Occipital lobe (tissue), 2 donors: ENCODE measurements around the gene FSTL4. TPM values are rescaled to one million over a fixed set of nuclear protein-coding genes. Genes with fewer than 3 reads are reported as not detected.

Experiments
- DNase-seq: peaks from one replicate; lab custom pipeline; 2025; lab: John Stamatoyannopoulos, UW
- total RNA-seq: library from RNA; depleted of rRNA; stranded (reverse); fragments of >200 nt; gene quantifications from one replicate; pipeline ENCODE4 v1.2.3, GENCODE V29; 2014

Gene FSTL4
- total RNA-seq, 1 donor from 2014 or later = 0.62 TPM

DNA sequence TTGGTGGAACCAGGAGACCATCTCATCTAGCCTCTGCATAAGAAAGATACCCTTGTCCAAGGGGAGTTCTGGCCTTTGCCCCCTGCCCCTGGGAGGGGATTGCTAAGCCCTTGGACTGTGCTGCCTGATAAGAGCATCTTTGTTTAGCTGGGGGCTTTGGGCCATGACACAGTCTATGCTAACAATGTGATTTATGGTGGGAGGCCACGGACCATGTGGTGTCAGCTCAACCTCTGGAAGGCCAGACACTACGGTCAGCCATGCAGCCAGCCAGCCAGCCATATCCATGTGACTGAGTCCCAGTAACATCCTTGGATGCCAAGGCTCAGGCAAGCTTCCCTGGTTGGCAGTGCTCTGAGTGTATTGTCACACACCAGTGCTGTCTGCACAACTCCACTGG is 244.4 kb downstream of the FSTL4 start:
- DNase-seq = no peak

DNA sequence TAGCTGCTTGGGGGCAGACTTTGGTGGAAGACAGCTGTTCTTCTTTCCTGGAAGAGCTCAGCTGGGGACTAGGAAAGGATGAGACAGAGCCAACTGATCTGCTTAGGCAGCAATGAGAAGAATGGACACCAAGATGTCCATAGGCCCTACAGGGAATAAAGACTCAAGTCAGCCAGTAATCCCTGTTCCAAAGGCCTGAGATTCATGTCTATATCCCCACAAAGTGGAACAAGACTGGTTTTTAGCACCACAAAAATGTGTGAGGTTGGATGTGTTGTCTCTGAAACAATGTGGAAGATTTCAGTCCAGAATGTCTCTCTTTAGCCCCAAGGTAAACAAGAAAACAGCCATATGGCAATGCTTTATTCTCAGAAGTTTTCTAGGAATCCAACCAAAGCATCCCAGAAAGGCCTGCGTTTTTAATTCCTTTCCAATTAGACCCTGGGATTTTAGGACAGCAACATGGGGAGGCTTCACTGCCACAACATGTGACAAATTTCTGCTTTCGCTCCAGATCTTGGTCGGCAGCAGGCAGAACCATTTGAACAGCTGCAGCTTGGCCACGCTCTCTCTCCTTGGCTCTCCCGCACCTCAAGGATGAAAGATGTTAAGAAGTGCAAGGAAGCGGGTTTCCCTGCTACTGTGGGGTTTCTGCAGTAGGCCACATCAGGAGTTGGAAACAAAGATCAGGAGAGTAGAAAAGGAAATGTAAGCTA is 245.1 kb downstream of the FSTL4 start:
- no peak for DNase-seq

- DNase-seq = no peak
Measured at GRCh38 chr5:133366438-133366837, 245.9 kb downstream of the FSTL4 start.

- DNase-seq = no peak
Measured at GRCh38 chr5:133365738-133366137, 246.6 kb downstream of the FSTL4 start.

DNA sequence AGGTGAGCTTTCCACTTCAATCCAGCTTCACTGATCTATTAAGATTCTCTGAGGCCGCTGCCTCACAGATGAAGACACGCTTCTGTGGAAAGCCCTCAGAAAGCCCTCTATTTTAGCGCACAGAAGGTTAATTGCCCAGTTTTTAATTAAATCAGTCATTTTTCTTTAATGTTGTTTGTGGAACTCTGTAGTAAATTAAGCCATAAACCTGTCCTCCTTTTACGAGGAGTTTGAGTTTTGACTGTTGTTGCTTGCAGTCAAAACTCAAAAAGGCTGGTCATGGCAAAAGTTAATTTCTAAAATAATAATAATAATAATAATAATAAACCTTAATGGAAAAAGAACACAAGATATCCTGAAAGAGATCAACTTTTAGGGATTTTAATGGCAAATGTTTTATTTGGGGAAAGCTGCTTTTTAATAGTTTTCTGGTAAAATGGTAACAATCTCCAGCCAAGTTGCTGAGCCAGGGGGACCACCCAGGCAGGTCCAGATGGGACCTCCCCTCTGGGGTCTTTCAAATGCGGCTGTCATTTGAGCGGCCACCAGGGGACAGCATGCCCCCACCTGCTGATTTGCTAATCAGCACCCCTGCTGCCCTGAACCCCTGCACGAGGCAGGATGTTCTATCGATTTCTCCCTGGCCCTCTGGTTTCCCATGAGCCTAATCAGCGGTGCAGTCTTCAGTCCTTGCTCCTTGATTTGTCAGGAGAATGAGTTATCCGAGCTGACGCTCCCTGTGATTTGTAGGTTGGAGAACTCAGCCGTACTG is 247.2 kb downstream of the FSTL4 start:
- no peak for DNase-seq

DNA sequence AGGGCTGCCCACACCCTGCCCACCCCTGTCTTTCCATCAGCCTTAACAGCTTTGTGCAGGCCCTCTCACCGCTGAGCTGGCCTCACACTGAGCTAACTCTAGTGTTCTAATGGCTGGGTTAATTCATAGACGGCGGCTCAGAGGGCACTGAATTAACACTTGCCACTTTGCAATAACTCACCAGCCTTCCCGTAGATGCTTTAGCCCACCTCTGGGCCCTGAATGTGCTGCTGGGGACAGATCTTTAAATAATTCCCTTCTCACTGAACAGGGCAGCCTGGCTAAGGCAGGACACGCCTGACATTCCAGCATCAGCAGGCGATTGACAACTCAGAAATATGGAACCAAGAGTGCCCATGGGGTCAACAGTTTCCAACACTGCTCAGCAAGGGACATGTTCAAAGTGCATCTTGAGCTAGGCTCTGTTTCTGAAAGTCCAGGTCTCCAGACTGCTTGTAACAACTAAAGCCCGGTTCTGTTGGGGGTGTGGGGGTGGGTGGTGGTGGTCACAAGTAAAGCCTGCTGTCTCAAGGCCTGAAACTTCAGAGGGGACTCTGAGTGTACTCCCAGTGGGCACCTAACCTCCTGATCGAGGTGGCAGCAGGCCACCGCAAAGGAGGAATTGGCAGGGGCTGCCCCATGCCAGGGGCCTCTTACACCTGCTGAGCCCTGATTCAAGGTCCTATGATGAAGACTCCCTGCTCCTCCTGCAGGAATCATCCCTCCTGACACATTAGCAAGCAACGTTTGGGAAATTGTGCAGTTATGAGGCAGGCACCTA is 248.3 kb downstream of the FSTL4 start:
- no peak for DNase-seq

- no peak for DNase-seq
Measured at GRCh38 chr5:133362438-133362837, 249.9 kb downstream of the FSTL4 start.

DNA sequence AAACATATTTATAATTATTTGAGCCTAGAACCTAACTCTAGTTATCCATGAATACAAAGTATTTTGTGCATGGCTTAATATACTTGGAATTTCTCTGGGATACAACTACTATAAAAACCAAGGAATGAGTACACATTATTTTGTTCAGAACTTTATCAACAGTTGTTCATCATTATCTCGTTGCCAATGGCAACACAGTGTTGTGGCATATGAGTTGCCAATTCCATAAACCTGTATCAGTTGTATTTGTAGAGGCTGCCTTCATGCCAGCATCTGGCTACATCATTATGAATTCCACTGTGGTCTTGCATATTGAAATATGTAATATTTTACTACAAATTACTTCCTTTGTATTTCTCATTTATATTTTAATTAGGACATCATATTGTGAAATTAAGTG is 250.4 kb downstream of the FSTL4 start:
- no peak for DNase-seq

- no peak for DNase-seq
Measured at GRCh38 chr5:133360693-133361472, 251.5 kb downstream of the FSTL4 start.

DNA sequence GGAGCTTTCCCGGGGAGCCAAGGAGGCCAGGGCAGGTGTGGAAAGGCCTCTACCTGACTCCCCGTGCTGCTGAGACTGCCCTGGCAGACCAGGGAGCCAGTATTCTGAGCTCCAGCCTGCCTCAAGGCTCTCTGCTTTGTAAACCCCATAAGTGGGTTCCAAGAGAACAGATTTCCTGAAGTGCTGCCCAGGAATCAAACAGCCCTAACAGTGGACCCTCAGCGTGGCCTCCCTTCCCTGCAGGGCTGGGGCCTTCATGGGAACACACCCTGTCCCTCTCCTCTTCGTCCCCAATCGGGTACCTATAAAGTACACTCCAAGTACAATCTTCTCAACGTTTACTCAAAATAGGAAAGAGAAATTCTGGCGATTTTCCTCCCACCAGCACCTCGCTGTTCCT is 252.5 kb downstream of the FSTL4 start:
- no peak for DNase-seq

GRCh38 chr5:133358271-133358670 is 254.1 kb downstream of the FSTL4 start:
- DNase-seq = no peak

- no peak for DNase-seq
Measured at GRCh38 chr5:133357758-133358157, 254.6 kb downstream of the FSTL4 start.

DNA sequence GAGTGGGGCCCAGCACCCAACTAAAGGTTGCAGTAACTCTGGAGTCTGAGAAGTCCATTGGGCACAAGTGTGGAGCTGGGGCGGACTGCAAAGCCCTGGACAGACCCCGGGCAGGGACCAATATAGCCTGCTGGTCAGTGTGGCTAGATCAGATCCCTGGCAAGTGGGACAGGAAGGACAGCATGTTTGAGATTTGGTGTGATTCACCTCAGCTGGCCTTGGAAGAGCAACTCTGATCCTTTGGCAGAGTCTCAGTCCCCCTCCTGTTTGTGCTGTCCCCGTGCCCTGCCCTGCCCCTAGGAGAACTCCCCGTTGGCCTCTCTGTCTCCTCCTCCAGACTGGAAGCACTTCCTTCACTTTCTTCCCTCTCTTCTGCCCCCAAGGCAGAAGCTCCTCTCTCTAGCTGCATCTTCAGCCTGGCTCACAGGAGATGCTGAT is 255.3 kb downstream of the FSTL4 start:
- no peak for DNase-seq

DNA sequence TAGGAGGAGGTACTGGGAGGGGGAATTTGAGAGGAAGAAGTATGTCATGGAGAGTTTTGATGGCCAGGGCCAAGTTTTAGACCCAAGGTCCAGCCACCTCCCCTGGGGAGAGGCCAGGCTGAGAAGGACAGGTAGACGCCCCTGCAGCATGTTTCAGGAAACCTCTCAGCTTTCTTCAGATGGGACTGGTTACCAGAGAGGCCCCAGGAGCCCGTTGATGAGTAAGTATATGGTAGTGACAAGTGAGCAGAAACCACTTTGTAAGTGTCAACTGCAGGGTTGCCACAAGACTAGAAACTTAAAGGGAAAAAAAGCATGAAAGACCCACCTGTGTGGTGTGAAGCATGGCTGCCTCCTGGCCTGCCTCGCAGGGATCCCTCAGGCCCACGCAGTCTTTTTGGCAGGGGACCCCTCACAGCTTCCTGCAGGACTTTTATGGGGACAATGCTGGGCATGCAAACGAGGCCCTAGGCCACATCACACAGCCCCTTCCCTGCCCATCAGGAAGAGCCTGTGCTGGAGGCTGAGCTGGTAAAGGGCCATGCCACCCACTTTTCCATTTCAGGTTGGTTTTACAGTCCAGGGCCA is 255.9 kb downstream of the FSTL4 start:
- DNase-seq = no peak

GRCh38 chr5:133354323-133355185 is 257.8 kb downstream of the FSTL4 start:
- DNase-seq = no peak

- DNase-seq = no peak
Measured at GRCh38 chr5:133353741-133354140, 258.6 kb downstream of the FSTL4 start.

DNA sequence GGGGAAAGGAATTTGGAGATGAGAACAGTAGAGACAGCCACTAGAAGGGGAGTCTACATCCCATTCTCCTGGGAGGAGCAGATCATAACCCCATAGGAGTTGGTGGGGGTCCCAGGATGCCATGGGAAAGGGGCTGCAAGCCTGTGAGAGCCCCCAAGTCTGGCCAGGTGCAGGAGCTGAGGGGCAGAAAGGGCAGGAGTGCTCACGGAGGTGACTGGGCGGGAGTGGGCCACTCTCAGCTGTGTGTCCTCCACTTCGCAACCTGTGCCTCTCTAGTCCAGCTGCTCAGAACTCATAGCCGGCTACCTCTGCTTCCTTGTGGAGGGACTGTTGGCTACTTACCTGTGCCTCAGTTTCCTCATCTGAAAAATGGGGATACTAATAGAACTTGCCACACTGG is 263.9 kb downstream of the FSTL4 start:
- DNase-seq = no peak

- DNase-seq = no peak
Measured at GRCh38 chr5:133347039-133347438, 265.3 kb downstream of the FSTL4 start.

- no peak for DNase-seq
Measured at GRCh38 chr5:133344266-133344665, 268.1 kb downstream of the FSTL4 start.

- DNase-seq = no peak
Measured at GRCh38 chr5:133343196-133343595, 269.1 kb downstream of the FSTL4 start.
